Left cardiac atrium (tissue), 4 donors: ENCODE results near the gene GRP. TPM values are rescaled to one million over a fixed set of nuclear protein-coding genes. Genes with fewer than 3 reads are reported as not detected.

Experiments used
- ATAC-seq, 2 donors: fragments of 200-7000 bp; cut with Tn5 transposase; one replicate each; pipeline ENCODE4 v1.9.1; 2020; ENCODE audit warnings: mild to moderate bottlenecking in 2 of 2, moderate library complexity in 2 of 2
- DNase-seq: peaks from one replicate; pipeline ENCODE4 v3.0.0-alpha.2; 2020
- intact Hi-C, 2 donors: fragments of 100-400 bp; cut with DNase I; formaldehyde crosslinking; loops; one replicate each; pipeline versions ENCODE4 v1.14.1 to v1.15.1; 2022 to 2023
- total RNA-seq, 2 donors: library from RNA; stranded (reverse); fragmentation: NEBNext Ultra II Directional; extraction: Animal tissue kit (Norgen Biotek cat#: 25700); gene quantifications; one replicate each; pipeline ENCODE4 v1.2.1, GENCODE V29; 2021
- donor health status: DM: no; HTN: yes; CAD: no.
- donor health status: DM: no; HTN: yes; CAD: no; lungs with severe emphysema.
- donor health status: DM: yes; HTN: yes; CAD: no.
- donor health status: Dilated cardiomyopathy.

The GRP gene
- total RNA-seq, 2 donors from 2014 or later, result not detected

- intact Hi-C loops, result no loop called here
- no peak for ATAC-seq
- DNase-seq, result no peak
These were observed 58.8 kb downstream of the GRP start for GRCh38 chr18:59278793-59279192.

DNA sequence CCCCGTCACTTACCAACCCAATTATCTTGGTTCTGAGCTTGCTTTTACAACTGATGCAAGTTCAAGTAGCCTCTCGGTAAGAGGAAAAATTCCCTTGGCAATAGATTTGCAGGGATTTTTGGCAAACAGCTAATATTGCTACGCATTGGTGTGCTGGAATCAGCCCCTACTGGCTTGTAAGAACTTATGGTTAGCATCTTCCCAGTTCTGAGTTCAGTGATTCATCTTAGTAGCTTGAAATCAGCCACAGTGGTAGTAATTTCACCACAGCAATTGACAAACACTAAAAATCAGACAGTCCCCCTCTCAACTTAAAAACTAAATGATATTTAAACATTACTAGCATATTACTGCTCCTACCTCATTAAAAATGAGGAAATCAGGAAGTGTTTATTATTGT, 59.2 kb downstream of the GRP start:
- ATAC-seq, result no peak
- intact Hi-C loops, result no loop called here
- DNase-seq, result no peak

DNA sequence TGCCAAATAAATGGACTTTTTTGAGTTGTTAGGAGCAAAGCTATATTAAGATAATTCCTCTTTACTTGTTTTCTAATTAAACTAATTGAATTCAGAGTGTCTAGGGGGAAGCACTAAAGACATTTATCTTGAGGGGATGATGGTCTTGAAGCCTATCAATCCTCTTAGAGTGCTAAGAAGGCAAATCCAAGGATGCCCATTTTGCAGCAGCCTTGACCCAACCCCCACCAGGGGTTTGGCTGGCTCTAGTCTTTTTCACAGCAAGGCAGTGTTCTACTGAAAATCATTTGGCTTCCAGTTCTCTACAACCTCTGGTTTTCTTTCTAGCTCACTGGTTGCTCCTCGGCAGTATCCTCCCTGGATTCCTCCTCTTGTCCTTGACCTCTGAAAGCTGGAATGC, 59.8 kb downstream of the GRP start:
- intact Hi-C loops, result no loop called here
- no peak for ATAC-seq

More for the DNA sequence above, 59.8 kb downstream of the GRP start:
- DNase-seq, result no peak

Other genes with a start within 250 kb of the GRP start
- 10 to 100 TPM; 35.0 to 43.9 TPM for gene SEC11C, start 80.3 kb upstream of the GRP start, total RNA-seq
- not detected for gene RAX, start 53.3 kb downstream of the GRP start, total RNA-seq
- gene CPLX4, start 98.5 kb downstream of the GRP start, total RNA-seq, result not detected
- gene LMAN1, start 139.1 kb downstream of the GRP start, total RNA-seq, result 10 to 100 TPM; 58.2 to 80.1 TPM